Neural cell (in vitro differentiated cells): ENCODE measurements around the gene CCSER2. TPM values are rescaled to one million over a fixed set of nuclear protein-coding genes. Genes with fewer than 3 reads are reported as not detected.

ENCODE experiments used
- H2AFZ ChIP-seq: fragments of 200-600, 300-800 bp; sonication (generic), shearing (Covaris generic); 2 replicates; pipeline ENCODE4 v1.6.0; 2014; ENCODE audit warnings: low read depth, mild to moderate bottlenecking, antibody characterized with exemption, low read length, moderate library complexity
- H3F3A ChIP-seq: fragments of 200-600 bp; shearing (Covaris generic); 2 replicates; pipeline ENCODE4 v1.6.1; 2016; ENCODE audit warnings: mild to moderate bottlenecking, moderate library complexity, mixed read lengths, antibody characterized with exemption, low read length; ENCODE audit not compliant: insufficient read depth, poor library complexity, severe bottlenecking
- H3K27ac ChIP-seq: fragments of 200-600, 300-800 bp; sonication (generic), shearing (Covaris generic); 2 replicates; pipeline ENCODE4 v1.5.1; 2014; ENCODE audit warnings: mild to moderate bottlenecking, low read length, moderate library complexity
- H3K27me3 ChIP-seq: fragments of 300-800, 200-600 bp; sonication (generic), shearing (Covaris generic); 2 replicates; pipeline ENCODE4 v1.6.0; 2014; ENCODE audit warnings: mild to moderate bottlenecking, low read depth, low read length, moderate library complexity; ENCODE audit not compliant: insufficient read depth
- H3K36me3 ChIP-seq: fragments of 300-800, 200-600 bp; sonication (generic), shearing (Covaris generic); 2 replicates; pipeline ENCODE4 v1.5.1; 2014; ENCODE audit warnings: mild to moderate bottlenecking, antibody characterized with exemption, low read length, moderate library complexity; ENCODE audit not compliant: insufficient read depth
- H3K4me2 ChIP-seq: fragments of 300-800, 200-600 bp; sonication (generic), shearing (Covaris generic); 2 replicates; pipeline ENCODE4 v1.6.0; 2014; ENCODE audit warnings: mild to moderate bottlenecking, low read length
- H3K4me3 ChIP-seq: fragments of 300-800, 200-600 bp; sonication (generic), shearing (Covaris generic); 2 replicates; pipeline ENCODE4 v1.5.1; 2014; ENCODE audit warnings: mild to moderate bottlenecking, low read length, moderate library complexity
- H3K79me2 ChIP-seq: fragments of 200-600 bp; shearing (Covaris generic); replicated peaks from 2 replicates; pipeline ENCODE4 v1.6.0; 2014; ENCODE audit warnings: mild to moderate bottlenecking, low read length, moderate library complexity; ENCODE audit not compliant: insufficient read depth
- H3K9ac ChIP-seq: fragments of 300-800, 200-600 bp; sonication (generic), shearing (Covaris generic); 2 replicates; pipeline ENCODE4 v1.6.1; 2016; ENCODE audit warnings: mild to moderate bottlenecking, low read length, mixed read lengths
- H3K9me2 ChIP-seq: fragments of 200-600 bp; shearing (Covaris generic); 2 replicates; pipeline ENCODE4 v1.6.1; 2016; ENCODE audit warnings: mild to moderate bottlenecking, low read length, mixed read lengths; ENCODE audit not compliant: insufficient read depth
- H3K9me3 ChIP-seq: fragments of 200-600, 300-800 bp; sonication (generic), shearing (Covaris generic); 2 replicates; pipeline ENCODE4 v1.6.1; 2016; ENCODE audit warnings: mild to moderate bottlenecking, mixed run types, low read length, moderate library complexity, mixed read lengths
- H4K20me1 ChIP-seq: fragments of 200-600 bp; shearing (Covaris generic); 2 replicates; pipeline ENCODE4 v1.6.1; 2016; ENCODE audit warnings: mild to moderate bottlenecking, mixed run types; ENCODE audit not compliant: insufficient read depth
- EP300 ChIP-seq: fragments of 450-650 bp; conservative IDR thresholded peaks from 2 replicates; pipeline ENCODE4 v1.6.1; 2014; ENCODE audit warnings: antibody characterized with exemption, mild to moderate bottlenecking, moderate library complexity; ENCODE audit not compliant: poor library complexity, severe bottlenecking
- EZH2 ChIP-seq: fragments of 200-600, 300-800 bp; shearing (Covaris generic), sonication (generic); IDR thresholded peaks from 2 replicates; pipeline ENCODE4 v1.6.1; 2014; ENCODE audit warnings: antibody characterized with exemption, low read length, borderline replicate concordance, mild to moderate bottlenecking; ENCODE audit not compliant: insufficient read depth, poor library complexity, severe bottlenecking
- MXI1 ChIP-seq: fragments of 450-650 bp; conservative IDR thresholded peaks from 2 replicates; pipeline ENCODE4 v1.6.1; 2014; ENCODE audit warnings: antibody characterized with exemption, mild to moderate bottlenecking; ENCODE audit not compliant: poor library complexity, severe bottlenecking
- POLR2AphosphoS5 ChIP-seq: IDR thresholded peaks from 2 replicates; pipeline ENCODE4 v1.6.1; 2012
- RAD21 ChIP-seq: fragments of 450-650 bp; conservative IDR thresholded peaks from 2 replicates; pipeline ENCODE4 v1.6.1; 2014; ENCODE audit warnings: antibody characterized with exemption, mild to moderate bottlenecking, moderate library complexity
- SMC3 ChIP-seq: fragments of 450-650 bp; conservative IDR thresholded peaks from 2 replicates; pipeline ENCODE4 v1.6.1; 2014; ENCODE audit warnings: antibody characterized with exemption, mild to moderate bottlenecking, moderate library complexity; ENCODE audit not compliant: poor library complexity
- TAF1 ChIP-seq: IDR thresholded peaks from 2 replicates; pipeline ENCODE4 v1.6.1; 2012; ENCODE audit warnings: low read depth
- polyA plus RNA-seq: library from polyadenylated mRNA; depleted of rRNA; stranded (reverse); fragments of >200 nt; gene quantifications from 2 replicates; pipeline ENCODE4 v1.2.3, GENCODE V29; 2014
- TF ChIP-seq, protein P1 (sequence below): fragments of 450-650 bp; IDR thresholded peaks from 2 replicates; pipeline ENCODE4 v1.5.1; 2014; ENCODE audit warnings: antibody characterized with exemption, mild to moderate bottlenecking, moderate library complexity; ENCODE audit not compliant: poor library complexity, severe bottlenecking
- TF ChIP-seq, protein P2 (sequence below): IDR thresholded peaks from 2 replicates; pipeline ENCODE4 v1.6.1; 2012; ENCODE audit warnings: borderline replicate concordance

The CCSER2 gene
- polyA plus RNA-seq, 1 donor from 2014 or later = 38.3 TPM

DNA sequence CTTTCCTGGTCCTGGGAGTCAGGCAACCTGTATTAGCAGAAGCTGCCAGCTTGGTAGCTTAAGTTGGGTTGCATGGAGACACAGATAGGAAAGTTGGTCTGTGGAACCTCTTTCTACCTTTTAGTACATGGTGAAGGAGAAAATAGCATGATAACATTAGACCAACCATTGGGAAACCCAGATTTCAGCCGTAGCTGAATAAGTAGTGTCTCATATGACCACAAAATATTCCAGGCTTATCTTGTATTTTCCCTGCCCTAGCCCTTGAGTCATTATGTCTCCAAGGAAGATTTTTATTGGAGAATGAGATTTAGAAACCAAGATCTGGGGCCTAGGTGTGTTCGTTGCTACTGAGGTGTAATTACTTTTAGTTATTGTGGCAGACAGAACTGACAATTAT is 67.2 kb downstream of the CCSER2 start (continued):
- TF ChIP-seq, protein P1, sequence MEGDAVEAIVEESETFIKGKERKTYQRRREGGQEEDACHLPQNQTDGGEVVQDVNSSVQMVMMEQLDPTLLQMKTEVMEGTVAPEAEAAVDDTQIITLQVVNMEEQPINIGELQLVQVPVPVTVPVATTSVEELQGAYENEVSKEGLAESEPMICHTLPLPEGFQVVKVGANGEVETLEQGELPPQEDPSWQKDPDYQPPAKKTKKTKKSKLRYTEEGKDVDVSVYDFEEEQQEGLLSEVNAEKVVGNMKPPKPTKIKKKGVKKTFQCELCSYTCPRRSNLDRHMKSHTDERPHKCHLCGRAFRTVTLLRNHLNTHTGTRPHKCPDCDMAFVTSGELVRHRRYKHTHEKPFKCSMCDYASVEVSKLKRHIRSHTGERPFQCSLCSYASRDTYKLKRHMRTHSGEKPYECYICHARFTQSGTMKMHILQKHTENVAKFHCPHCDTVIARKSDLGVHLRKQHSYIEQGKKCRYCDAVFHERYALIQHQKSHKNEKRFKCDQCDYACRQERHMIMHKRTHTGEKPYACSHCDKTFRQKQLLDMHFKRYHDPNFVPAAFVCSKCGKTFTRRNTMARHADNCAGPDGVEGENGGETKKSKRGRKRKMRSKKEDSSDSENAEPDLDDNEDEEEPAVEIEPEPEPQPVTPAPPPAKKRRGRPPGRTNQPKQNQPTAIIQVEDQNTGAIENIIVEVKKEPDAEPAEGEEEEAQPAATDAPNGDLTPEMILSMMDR = no peak

- H3K9me2 ChIP-seq = no peaks in the 10 kb centered on the region
- H3F3A ChIP-seq = no peaks in the 10 kb centered on the region
- H3K27me3 ChIP-seq = no peaks in the 10 kb centered on the region
- H4K20me1 ChIP-seq = no peaks in the 10 kb centered on the region
- no peak overlapping the region for H3K27ac ChIP-seq
- TF ChIP-seq, protein P2, sequence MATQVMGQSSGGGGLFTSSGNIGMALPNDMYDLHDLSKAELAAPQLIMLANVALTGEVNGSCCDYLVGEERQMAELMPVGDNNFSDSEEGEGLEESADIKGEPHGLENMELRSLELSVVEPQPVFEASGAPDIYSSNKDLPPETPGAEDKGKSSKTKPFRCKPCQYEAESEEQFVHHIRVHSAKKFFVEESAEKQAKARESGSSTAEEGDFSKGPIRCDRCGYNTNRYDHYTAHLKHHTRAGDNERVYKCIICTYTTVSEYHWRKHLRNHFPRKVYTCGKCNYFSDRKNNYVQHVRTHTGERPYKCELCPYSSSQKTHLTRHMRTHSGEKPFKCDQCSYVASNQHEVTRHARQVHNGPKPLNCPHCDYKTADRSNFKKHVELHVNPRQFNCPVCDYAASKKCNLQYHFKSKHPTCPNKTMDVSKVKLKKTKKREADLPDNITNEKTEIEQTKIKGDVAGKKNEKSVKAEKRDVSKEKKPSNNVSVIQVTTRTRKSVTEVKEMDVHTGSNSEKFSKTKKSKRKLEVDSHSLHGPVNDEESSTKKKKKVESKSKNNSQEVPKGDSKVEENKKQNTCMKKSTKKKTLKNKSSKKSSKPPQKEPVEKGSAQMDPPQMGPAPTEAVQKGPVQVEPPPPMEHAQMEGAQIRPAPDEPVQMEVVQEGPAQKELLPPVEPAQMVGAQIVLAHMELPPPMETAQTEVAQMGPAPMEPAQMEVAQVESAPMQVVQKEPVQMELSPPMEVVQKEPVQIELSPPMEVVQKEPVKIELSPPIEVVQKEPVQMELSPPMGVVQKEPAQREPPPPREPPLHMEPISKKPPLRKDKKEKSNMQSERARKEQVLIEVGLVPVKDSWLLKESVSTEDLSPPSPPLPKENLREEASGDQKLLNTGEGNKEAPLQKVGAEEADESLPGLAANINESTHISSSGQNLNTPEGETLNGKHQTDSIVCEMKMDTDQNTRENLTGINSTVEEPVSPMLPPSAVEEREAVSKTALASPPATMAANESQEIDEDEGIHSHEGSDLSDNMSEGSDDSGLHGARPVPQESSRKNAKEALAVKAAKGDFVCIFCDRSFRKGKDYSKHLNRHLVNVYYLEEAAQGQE = no peak
- H3K9ac ChIP-seq = no peak overlapping the region
- H3K79me2 ChIP-seq = peaks cover 3% of the 10 kb centered on the region
- H3K4me3 ChIP-seq = no peak overlapping the region
- H3K36me3 ChIP-seq = no peaks in the 10 kb centered on the region
- no peak overlapping the region for H3K4me2 ChIP-seq
- no peaks in the 10 kb centered on the region for H3K9me3 ChIP-seq
- H2AFZ ChIP-seq = no peak overlapping the region
Observed at GRCh38 chr10:84397735-84398144, 69.4 kb downstream of the CCSER2 start.

DNA sequence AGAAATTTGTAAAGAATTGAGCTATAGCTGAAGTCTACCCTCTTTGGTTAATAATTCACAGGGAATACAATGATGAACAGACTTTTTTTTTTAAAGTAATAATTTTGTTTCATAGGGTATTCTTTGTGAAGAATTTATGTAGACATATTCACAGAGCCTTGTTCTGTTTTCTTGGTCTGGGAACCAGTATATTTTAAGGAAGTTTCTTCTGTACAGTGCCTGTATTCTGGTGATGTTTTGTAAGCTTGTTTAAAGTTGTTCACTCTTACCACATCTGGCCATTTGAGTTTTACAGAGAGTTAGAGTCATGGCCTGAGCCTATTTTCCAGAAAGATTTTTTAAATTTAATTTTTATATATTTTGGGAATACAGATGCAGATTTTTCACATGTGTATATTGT is 70.3 kb downstream of the CCSER2 start:
- no peak overlapping the region for H3K9ac ChIP-seq
- no peaks in the 10 kb centered on the region for H3F3A ChIP-seq
- TF ChIP-seq EP300 (no peak), TAF1 (no peak), EZH2 (no peak), RAD21 (no peak), SMC3 (no peak), POLR2AphosphoS5 (no peak), MXI1 (no peak)
- TF ChIP-seq, protein P1 = no peak
- TF ChIP-seq, protein P2 = no peak
- peaks cover 3% of the 10 kb centered on the region for H3K79me2 ChIP-seq
- H3K4me3 ChIP-seq = no peak overlapping the region
- no peaks in the 10 kb centered on the region for H3K9me2 ChIP-seq
- H4K20me1 ChIP-seq = no peaks in the 10 kb centered on the region
- no peaks in the 10 kb centered on the region for H3K27me3 ChIP-seq
- no peaks in the 10 kb centered on the region for H3K9me3 ChIP-seq
- H3K27ac ChIP-seq = no peak overlapping the region
- H3K4me2 ChIP-seq = no peak overlapping the region
- no peaks in the 10 kb centered on the region for H3K36me3 ChIP-seq
- no peak overlapping the region for H2AFZ ChIP-seq
